LNCaP clone FGC (cell line): ENCODE results near the gene ULK3.

ENCODE experiments used
- DNase-seq: peaks from one replicate; pipeline ENCODE4 v3.0.0-alpha.2; 2011; ENCODE audit warnings: low read depth
- H3K4me3 ChIP-seq: 2 replicates; pipeline ENCODE4 v1.5.1; 2011; ENCODE audit warnings: mild to moderate bottlenecking, low read depth, low read length, control low read depth
- TF ChIP-seq, protein P1 (sequence below): IDR thresholded peaks from 2 replicates; pipeline ENCODE4 v1.5.1; 2012; ENCODE audit warnings: mild to moderate bottlenecking; ENCODE audit not compliant: control insufficient read depth, insufficient read depth; ENCODE audit errors: extremely low read depth

ULK3 gene

GRCh38 chr15:74873036-74873755, 30.2 kb upstream of the ULK3 start, which contains the start of gene SCAMP2:
TSS of gene SCAMP2 (minus strand) at chr15:74873365. CDS start at chr15:74873255, 110 bp downstream.
- TF ChIP-seq, protein P1, sequence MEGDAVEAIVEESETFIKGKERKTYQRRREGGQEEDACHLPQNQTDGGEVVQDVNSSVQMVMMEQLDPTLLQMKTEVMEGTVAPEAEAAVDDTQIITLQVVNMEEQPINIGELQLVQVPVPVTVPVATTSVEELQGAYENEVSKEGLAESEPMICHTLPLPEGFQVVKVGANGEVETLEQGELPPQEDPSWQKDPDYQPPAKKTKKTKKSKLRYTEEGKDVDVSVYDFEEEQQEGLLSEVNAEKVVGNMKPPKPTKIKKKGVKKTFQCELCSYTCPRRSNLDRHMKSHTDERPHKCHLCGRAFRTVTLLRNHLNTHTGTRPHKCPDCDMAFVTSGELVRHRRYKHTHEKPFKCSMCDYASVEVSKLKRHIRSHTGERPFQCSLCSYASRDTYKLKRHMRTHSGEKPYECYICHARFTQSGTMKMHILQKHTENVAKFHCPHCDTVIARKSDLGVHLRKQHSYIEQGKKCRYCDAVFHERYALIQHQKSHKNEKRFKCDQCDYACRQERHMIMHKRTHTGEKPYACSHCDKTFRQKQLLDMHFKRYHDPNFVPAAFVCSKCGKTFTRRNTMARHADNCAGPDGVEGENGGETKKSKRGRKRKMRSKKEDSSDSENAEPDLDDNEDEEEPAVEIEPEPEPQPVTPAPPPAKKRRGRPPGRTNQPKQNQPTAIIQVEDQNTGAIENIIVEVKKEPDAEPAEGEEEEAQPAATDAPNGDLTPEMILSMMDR, result no peak
- H3K4me3 ChIP-seq, result peak within 1 kb of the TSS; percentile 82
- DNase-seq, result peak; percentile 76

DNA sequence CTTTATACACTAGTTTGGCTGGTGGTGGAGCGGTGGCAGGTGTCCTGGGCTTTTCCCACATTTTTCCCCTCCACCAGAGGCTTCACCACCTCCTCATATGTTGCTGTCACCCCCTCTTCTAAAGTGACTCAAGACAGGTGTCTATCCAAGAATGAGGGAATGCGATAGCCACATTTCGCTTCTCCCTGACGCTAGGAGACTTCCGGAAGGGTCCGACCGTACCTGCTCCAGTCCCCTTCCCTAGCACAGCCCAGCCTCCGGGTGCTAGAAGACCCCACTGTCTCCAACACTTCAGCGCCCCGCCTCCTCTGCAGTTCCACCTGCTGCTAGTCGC, 29.7 kb upstream of the ULK3 start:
- TF ChIP-seq, protein P1, result no peak
- no peak for DNase-seq

GRCh38 chr15:74870436-74871215, 27.7 kb upstream of the ULK3 start:
- TF ChIP-seq, protein P1, result no peak
- DNase-seq, result no peak
- H3K4me3 ChIP-seq, result no peak overlapping the region

More for the DNA sequence above, 29.7 kb upstream of the ULK3 start:
- H3K4me3 ChIP-seq, result peak overlapping the region; percentile 82

- TF ChIP-seq, protein P1, result no peak
- no peak overlapping the region for H3K4me3 ChIP-seq
- DNase-seq, result no peak
These were observed 26.9 kb upstream of the ULK3 start for GRCh38 chr15:74869726-74870407.

- DNase-seq, result no peak
- TF ChIP-seq, protein P1, result no peak
- no peak overlapping the region for H3K4me3 ChIP-seq
These were observed 26.4 kb upstream of the ULK3 start for GRCh38 chr15:74869372-74869725.

GRCh38 chr15:74868059-74868458, 25.1 kb upstream of the ULK3 start:
- no peak for DNase-seq
- TF ChIP-seq, protein P1, result no peak
- H3K4me3 ChIP-seq, result no peak overlapping the region
